SK-N-MC (cell line): Measurements from ENCODE around the gene RPRD1B.

Experiments used
- DNase-seq: peaks from one replicate; pipeline ENCODE4 v3.0.0-alpha.2; 2011; ENCODE audit warnings: low read depth, low spot score
- H3K27ac ChIP-seq: fragments of 200-600 bp; sonication (generic); 2 replicates; pipeline ENCODE4 v1.5.1; 2016; ENCODE audit warnings: mixed run types
- H3K36me3 ChIP-seq: fragments of 200-600 bp; sonication (generic); 2 replicates; pipeline ENCODE4 v1.6.1; 2017; ENCODE audit warnings: antibody characterized with exemption, low read length, mixed read lengths; ENCODE audit not compliant: insufficient read depth
- H3K4me3 ChIP-seq: fragments of 200-600 bp; sonication (generic); 2 replicates; pipeline ENCODE4 v1.5.1; 2016
- H3K9ac ChIP-seq: fragments of 200-600 bp; sonication (generic); 2 replicates; pipeline ENCODE4 v1.8.0; 2017; ENCODE audit warnings: mixed run types, mixed read lengths; ENCODE audit not compliant: insufficient read length
- H3K9me3 ChIP-seq: fragments of 200-600 bp; sonication (generic); 2 replicates; pipeline ENCODE4 v1.6.1; 2017; ENCODE audit warnings: low read depth, mild to moderate bottlenecking, antibody characterized with exemption, low read length, moderate library complexity, mixed read lengths
- EZH2 ChIP-seq: fragments of 200-600 bp; sonication (generic); IDR thresholded peaks from one replicate; pipeline ENCODE4 v1.6.1; 2017; ENCODE audit warnings: antibody characterized with exemption
- FOXP2 ChIP-seq: optimal IDR thresholded peaks from 2 replicates; pipeline ENCODE3; 2011; ENCODE audit warnings: mild to moderate bottlenecking, moderate library complexity; ENCODE audit not compliant: insufficient read depth; ENCODE audit errors: extremely low read length, control extremely low read depth
- POLR2AphosphoS5 ChIP-seq: IDR thresholded peaks from 2 replicates; pipeline ENCODE4 v1.6.1; 2012; ENCODE audit warnings: mild to moderate bottlenecking, low read depth, low read length, borderline replicate concordance

RPRD1B gene

GRCh38 chr20:38114353-38114791 is 80.8 kb downstream of the RPRD1B start:
- TF ChIP-seq POLR2AphosphoS5 (no peak), FOXP2 (no peak), EZH2 (no peak)
- DNase-seq: no peak
- Histone ChIP-seq H3K27ac (no peak overlapping the region), H3K4me3 (no peak overlapping the region), H3K9ac (no peak overlapping the region), H3K9me3 (no peaks in the 10 kb centered on the region), H3K36me3 (no peaks in the 10 kb centered on the region)

GRCh38 chr20:38115205-38115604 is 81.7 kb downstream of the RPRD1B start:
- TF ChIP-seq POLR2AphosphoS5 (no peak), EZH2 (no peak), FOXP2 (no peak)

GRCh38 chr20:38115896-38116295 is 82.3 kb downstream of the RPRD1B start:
- H3K27ac ChIP-seq: no peak overlapping the region
- TF ChIP-seq FOXP2 (no peak), EZH2 (no peak), POLR2AphosphoS5 (no peak)
- DNase-seq: no peak
- H3K9me3 ChIP-seq: no peaks in the 10 kb centered on the region
- H3K36me3 ChIP-seq: no peaks in the 10 kb centered on the region
- H3K4me3 ChIP-seq: no peak overlapping the region
- H3K9ac ChIP-seq: no peak overlapping the region

More at GRCh38 chr20:38115205-38115604, 81.7 kb downstream of the RPRD1B start:
- Histone ChIP-seq H3K9ac (no peak overlapping the region), H3K36me3 (no peaks in the 10 kb centered on the region), H3K27ac (no peak overlapping the region), H3K9me3 (no peaks in the 10 kb centered on the region), H3K4me3 (no peak overlapping the region)
- DNase-seq: no peak

- H3K36me3 ChIP-seq: no peaks in the 10 kb centered on the region
- H3K27ac ChIP-seq: no peak overlapping the region
- TF ChIP-seq EZH2 (no peak), POLR2AphosphoS5 (no peak), FOXP2 (no peak)
- no peak overlapping the region for H3K4me3 ChIP-seq
- H3K9ac ChIP-seq: no peak overlapping the region
- DNase-seq: no peak
- H3K9me3 ChIP-seq: no peaks in the 10 kb centered on the region
These were observed 83.0 kb downstream of the RPRD1B start for GRCh38 chr20:38116409-38117165.

GRCh38 chr20:38117205-38117604 is 83.7 kb downstream of the RPRD1B start:
- H3K36me3 ChIP-seq: no peaks in the 10 kb centered on the region
- H3K4me3 ChIP-seq: no peak overlapping the region
- H3K9me3 ChIP-seq: no peaks in the 10 kb centered on the region
- H3K9ac ChIP-seq: no peak overlapping the region
- H3K27ac ChIP-seq: no peak overlapping the region
- TF ChIP-seq FOXP2: no peak
- no peak for TF ChIP-seq POLR2AphosphoS5
- no peak for TF ChIP-seq EZH2
- DNase-seq: no peak

GRCh38 chr20:38117635-38118034 is 84.1 kb downstream of the RPRD1B start:
- no peak for DNase-seq
- H3K4me3 ChIP-seq: no peak overlapping the region
- no peak overlapping the region for H3K27ac ChIP-seq
- no peaks in the 10 kb centered on the region for H3K9me3 ChIP-seq
- H3K36me3 ChIP-seq: no peaks in the 10 kb centered on the region
- H3K9ac ChIP-seq: no peak overlapping the region
- TF ChIP-seq FOXP2 (no peak), POLR2AphosphoS5 (no peak), EZH2 (no peak)

GRCh38 chr20:38119446-38119845 is 85.9 kb downstream of the RPRD1B start:
- Histone ChIP-seq H3K27ac (no peak overlapping the region), H3K9ac (no peak overlapping the region), H3K36me3 (no peaks in the 10 kb centered on the region), H3K4me3 (no peak overlapping the region), H3K9me3 (no peaks in the 10 kb centered on the region)
- no peak for DNase-seq
- TF ChIP-seq POLR2AphosphoS5 (no peak), EZH2 (no peak), FOXP2 (no peak)

GRCh38 chr20:38120625-38120988 is 87.1 kb downstream of the RPRD1B start:
- DNase-seq: no peak
- H3K36me3 ChIP-seq: no peaks in the 10 kb centered on the region
- no peak overlapping the region for H3K27ac ChIP-seq
- no peaks in the 10 kb centered on the region for H3K9me3 ChIP-seq
- no peak for TF ChIP-seq POLR2AphosphoS5
- TF ChIP-seq FOXP2: no peak
- TF ChIP-seq EZH2: no peak
- no peak overlapping the region for H3K4me3 ChIP-seq
- no peak overlapping the region for H3K9ac ChIP-seq
